ENCODE results near the gene CDC26. TPM values are rescaled to one million over a fixed set of nuclear protein-coding genes. Genes with fewer than 3 reads are reported as not detected.
"Not testable (repeated sequence)": the region's sequence is repeated elsewhere in the genome, so short reads cannot be mapped to it uniquely, and the experiment has no call there.

CDC26 gene
- total RNA-seq, 3 donors from 2014 or later, result 19.3 to 45.8 (median 25.9) TPM

DNA sequence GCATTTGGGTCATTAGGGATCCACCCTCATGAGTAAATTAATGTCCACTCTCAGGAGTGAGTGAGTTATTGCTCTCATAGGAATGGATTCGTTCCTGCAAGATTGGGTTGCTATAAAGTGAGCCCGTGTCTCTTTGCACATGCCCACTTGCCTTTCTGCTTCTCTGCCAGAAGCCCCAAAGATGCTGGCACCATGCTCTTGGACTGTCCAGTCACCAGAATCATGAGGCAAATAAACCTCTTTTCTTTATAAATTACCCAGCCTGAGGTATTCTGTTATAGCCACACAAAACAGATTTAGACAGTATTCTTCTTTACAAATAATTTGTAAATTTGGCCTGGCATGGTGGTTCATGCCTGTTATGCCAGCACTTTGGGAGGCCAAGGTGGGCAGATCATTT is 24.6 kb downstream of the CDC26 start:
- Histone ChIP-seq H3K36me3 (ENCODE audit: low read depth) (no peaks in the 10 kb centered on the region), H3K4me3 (no peak overlapping the region), H3K4me1 (ENCODE audit: low read depth) (no peaks in the 10 kb centered on the region), H3K9me3 (no peaks in the 10 kb centered on the region)
- no peak for ATAC-seq
- DNase-seq, result no peak
- intact Hi-C loops (cut with DNase I, micrococcal nuclease), result no loop called here
- TF ChIP-seq, protein P1, sequence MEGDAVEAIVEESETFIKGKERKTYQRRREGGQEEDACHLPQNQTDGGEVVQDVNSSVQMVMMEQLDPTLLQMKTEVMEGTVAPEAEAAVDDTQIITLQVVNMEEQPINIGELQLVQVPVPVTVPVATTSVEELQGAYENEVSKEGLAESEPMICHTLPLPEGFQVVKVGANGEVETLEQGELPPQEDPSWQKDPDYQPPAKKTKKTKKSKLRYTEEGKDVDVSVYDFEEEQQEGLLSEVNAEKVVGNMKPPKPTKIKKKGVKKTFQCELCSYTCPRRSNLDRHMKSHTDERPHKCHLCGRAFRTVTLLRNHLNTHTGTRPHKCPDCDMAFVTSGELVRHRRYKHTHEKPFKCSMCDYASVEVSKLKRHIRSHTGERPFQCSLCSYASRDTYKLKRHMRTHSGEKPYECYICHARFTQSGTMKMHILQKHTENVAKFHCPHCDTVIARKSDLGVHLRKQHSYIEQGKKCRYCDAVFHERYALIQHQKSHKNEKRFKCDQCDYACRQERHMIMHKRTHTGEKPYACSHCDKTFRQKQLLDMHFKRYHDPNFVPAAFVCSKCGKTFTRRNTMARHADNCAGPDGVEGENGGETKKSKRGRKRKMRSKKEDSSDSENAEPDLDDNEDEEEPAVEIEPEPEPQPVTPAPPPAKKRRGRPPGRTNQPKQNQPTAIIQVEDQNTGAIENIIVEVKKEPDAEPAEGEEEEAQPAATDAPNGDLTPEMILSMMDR (IDR thresholded peaks at IDR 0.05), result no peak

DNA sequence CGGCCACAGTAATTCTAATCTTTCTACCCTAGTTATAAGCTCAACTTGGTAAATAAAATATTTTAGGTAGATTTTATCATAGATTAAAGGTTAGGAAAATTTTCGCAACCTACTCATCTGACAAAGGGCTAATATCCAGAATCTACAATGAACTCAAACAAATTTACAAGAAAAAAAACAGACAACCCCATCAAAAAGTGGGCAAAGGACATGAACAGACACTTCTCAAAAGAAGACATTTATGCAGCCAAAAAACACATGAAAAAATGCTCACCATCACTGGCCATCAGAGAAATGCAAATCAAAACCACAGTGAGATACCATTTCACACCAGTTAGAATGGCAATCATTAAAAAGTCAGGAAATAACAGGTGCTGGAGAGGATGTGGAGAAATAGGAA is 25.7 kb downstream of the CDC26 start:
- H3K4me1 ChIP-seq (ENCODE audit: low read depth); H3K9me3 ChIP-seq; ATAC-seq; H3K4me3 ChIP-seq; DNase-seq; H3K36me3 ChIP-seq (ENCODE audit: low read depth); intact Hi-C loops (cut with DNase I, micrococcal nuclease): not testable (repeated sequence)

DNA sequence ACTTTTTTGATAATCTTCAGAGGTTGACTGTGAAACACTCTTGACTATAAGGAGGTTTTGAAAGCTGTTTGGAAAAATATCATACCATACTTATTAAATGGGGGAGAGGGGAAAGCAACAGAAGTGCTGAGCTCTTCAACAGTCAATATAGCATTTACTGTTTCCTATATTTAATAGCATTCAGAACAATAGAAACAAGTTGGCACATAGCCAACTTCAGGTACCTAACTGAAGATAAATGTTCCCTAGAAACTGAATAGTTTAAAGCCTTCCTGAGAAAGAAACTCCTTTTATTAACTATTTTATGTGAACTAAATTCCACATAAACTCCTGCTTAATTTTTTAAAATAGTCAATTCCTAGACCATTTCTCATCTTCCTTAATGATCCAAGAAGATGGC is 27.7 kb downstream of the CDC26 start:
- DNase-seq, result no peak
- no peaks in the 10 kb centered on the region for H3K36me3 ChIP-seq (ENCODE audit: low read depth)
- intact Hi-C loops (cut with DNase I, micrococcal nuclease), result no loop called here
- H3K4me3 ChIP-seq, result no peak overlapping the region
- H3K4me1 ChIP-seq (ENCODE audit: low read depth), result no peaks in the 10 kb centered on the region
- ATAC-seq, result no peak
- H3K9me3 ChIP-seq, result no peaks in the 10 kb centered on the region
- TF ChIP-seq, protein P1 (IDR thresholded peaks at IDR 0.05), result no peak

DNA sequence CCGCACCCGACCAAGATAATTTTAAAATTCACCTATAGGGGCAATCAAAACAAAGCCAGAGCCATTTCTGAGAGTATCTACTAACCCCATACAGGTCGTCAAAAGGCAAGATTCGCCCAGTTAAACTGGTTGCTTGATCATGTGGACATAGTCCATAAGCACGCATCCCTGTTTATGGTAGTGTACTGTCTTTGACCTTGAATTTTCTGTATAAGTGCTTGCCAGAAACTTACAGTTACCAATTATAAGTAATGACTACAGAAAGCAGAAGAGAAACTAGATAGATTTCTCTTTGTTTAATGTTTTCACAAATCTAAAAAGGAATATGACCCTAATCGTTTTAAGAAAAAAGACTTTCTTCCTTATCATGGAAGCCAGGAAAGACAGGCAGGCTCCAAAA is 28.4 kb downstream of the CDC26 start:
- intact Hi-C loops (cut with DNase I, micrococcal nuclease), result no loop called here
- ATAC-seq, result no peak
- TF ChIP-seq, protein P1 (IDR thresholded peaks at IDR 0.05), result no peak

DNA sequence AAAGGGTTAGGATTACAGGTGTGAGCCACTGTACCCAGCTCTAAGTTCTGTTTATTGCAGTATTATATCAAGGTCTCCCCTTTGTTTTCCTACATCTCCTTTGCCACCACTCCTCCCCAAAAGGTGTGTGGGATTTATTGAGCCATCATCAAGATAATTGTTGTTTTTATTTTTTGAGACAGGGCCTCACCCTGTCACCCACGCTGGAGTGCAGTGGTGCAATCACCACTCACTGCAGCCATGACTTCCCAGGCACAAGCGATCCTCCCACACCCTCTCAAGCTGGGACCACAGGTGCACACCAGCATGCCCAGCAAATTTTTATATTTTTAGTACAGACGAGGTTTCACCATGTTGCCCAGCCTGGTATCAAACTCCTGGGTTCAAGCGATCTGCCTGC is 29.5 kb downstream of the CDC26 start:
- DNase-seq, result no peak
- Histone ChIP-seq H3K9me3 (no peaks in the 10 kb centered on the region), H3K4me3 (no peak overlapping the region), H3K4me1 (ENCODE audit: low read depth) (no peaks in the 10 kb centered on the region), H3K36me3 (ENCODE audit: low read depth) (no peaks in the 10 kb centered on the region)
- TF ChIP-seq, protein P1 (IDR thresholded peaks at IDR 0.05), result no peak
- ATAC-seq, result no peak
- intact Hi-C loops (cut with DNase I, micrococcal nuclease), result no loop called here

More for the DNA sequence above, 28.4 kb downstream of the CDC26 start:
- H3K4me1 ChIP-seq (ENCODE audit: low read depth), result no peaks in the 10 kb centered on the region
- H3K9me3 ChIP-seq, result no peaks in the 10 kb centered on the region
- H3K4me3 ChIP-seq, result no peak overlapping the region
- no peak for DNase-seq
- H3K36me3 ChIP-seq (ENCODE audit: low read depth), result no peaks in the 10 kb centered on the region

DNA sequence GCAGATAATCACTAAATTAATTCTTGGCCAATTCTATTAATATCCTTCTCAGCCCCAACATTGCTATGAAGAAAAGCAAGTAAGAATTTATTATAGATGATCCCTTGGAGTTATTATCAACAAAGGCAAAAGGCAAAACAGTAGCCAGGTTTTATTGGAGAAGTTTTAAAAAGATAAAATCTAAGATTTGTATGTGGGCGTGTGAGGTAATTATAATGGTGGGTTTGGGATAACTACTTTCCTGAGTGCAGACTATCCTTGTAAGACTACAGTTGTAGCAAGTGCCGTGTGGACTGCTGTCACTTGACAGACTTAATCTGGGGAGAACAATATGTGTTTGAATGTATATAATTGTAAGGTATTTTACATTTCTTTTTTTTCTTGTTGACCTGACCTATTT is 30.8 kb downstream of the CDC26 start:
- no peak for ATAC-seq
- no peaks in the 10 kb centered on the region for H3K9me3 ChIP-seq
- no peak for DNase-seq
- H3K36me3 ChIP-seq (ENCODE audit: low read depth), result no peaks in the 10 kb centered on the region
- H3K4me1 ChIP-seq (ENCODE audit: low read depth), result no peaks in the 10 kb centered on the region
- H3K4me3 ChIP-seq, result no peak overlapping the region
- intact Hi-C loops (cut with DNase I, micrococcal nuclease), result no loop called here
- TF ChIP-seq, protein P1 (IDR thresholded peaks at IDR 0.05), result no peak
